Neuronal stem cell (in vitro differentiated cells): Measurements from ENCODE around the gene IL13RA1.

Source experiments
- DNase-seq: peaks from one replicate; pipeline ENCODE4 v3.0.0-alpha.2; 2013; ENCODE audit warnings: low spot score
- H2AFZ ChIP-seq: one replicate; pipeline ENCODE4 v1.6.1; 2013; ENCODE audit warnings: mild to moderate bottlenecking, low read length, inconsistent platforms
- H2AK5ac ChIP-seq: 2 replicates; pipeline ENCODE4 v1.6.1; 2013; ENCODE audit warnings: low read depth, mild to moderate bottlenecking, inconsistent platforms, low read length, moderate library complexity, mixed read lengths
- H2BK120ac ChIP-seq: 2 replicates; pipeline ENCODE4 v1.6.1; 2013; ENCODE audit warnings: low read depth, mild to moderate bottlenecking, inconsistent platforms, low read length, moderate library complexity, mixed read lengths
- H2BK12ac ChIP-seq: one replicate; pipeline ENCODE4 v1.6.1; 2013; ENCODE audit warnings: low read length, inconsistent platforms
- H2BK15ac ChIP-seq: 2 replicates; pipeline ENCODE4 v1.6.1; 2013; ENCODE audit warnings: mild to moderate bottlenecking, low read length, inconsistent platforms, mixed read lengths
- H2BK5ac ChIP-seq: one replicate; pipeline ENCODE4 v1.6.1; 2013; ENCODE audit warnings: inconsistent platforms, mild to moderate bottlenecking, low read length, moderate library complexity
- H3K14ac ChIP-seq: one replicate; pipeline ENCODE4 v1.6.1; 2013; ENCODE audit warnings: low read length, inconsistent platforms
- H3K18ac ChIP-seq: 2 replicates; pipeline ENCODE4 v1.6.1; 2013; ENCODE audit warnings: low read length, inconsistent platforms
- H3K23ac ChIP-seq: 2 replicates; pipeline ENCODE4 v1.6.1; 2013; ENCODE audit warnings: low read depth, mild to moderate bottlenecking, mixed read lengths, low read length, inconsistent platforms; ENCODE audit not compliant: poor library complexity
- H3K27ac ChIP-seq: replicated peaks from 3 replicates; pipeline ENCODE4 v1.5.1; 2013; ENCODE audit warnings: low read length, inconsistent platforms
- H3K27me3 ChIP-seq, 3 experiments: 2 replicates each; pipeline ENCODE4 v1.6.1; 2013; ENCODE audit warnings: low read length in 3 of 3, mild to moderate bottlenecking in 2 of 3, inconsistent platforms in 1 of 3, low read depth in 1 of 3, mixed read lengths in 1 of 3, moderate library complexity in 1 of 3; ENCODE audit not compliant: control insufficient read depth in 3 of 3, insufficient read depth in 3 of 3
- H3K36me3 ChIP-seq, 2 donors: replicated peaks in 1 of 2; 2 replicates each; pipeline ENCODE4 v1.6.1; 2013; ENCODE audit warnings: low read length in 2 of 2; ENCODE audit not compliant: control insufficient read depth in 2 of 2, insufficient read depth in 2 of 2
- H3K4ac ChIP-seq: 2 replicates; pipeline ENCODE4 v1.6.1; 2013; ENCODE audit warnings: inconsistent platforms, mild to moderate bottlenecking, low read length, moderate library complexity
- H3K4me1 ChIP-seq, 2 donors: 1 replicate in 1 of 2; 2 replicates in 1 of 2; pipeline ENCODE4 v1.6.1; 2013; ENCODE audit warnings: low read length in 2 of 2, low read depth in 1 of 2; ENCODE audit not compliant: control insufficient read depth in 2 of 2, insufficient read depth in 1 of 2
- H3K4me2 ChIP-seq: one replicate; pipeline ENCODE4 v1.6.1; 2013; ENCODE audit warnings: mild to moderate bottlenecking, low read length, inconsistent platforms; ENCODE audit not compliant: insufficient read depth, poor library complexity, severe bottlenecking
- H3K4me3 ChIP-seq, 2 donors: 2 replicates each; pipeline ENCODE4 v1.5.1; 2013; ENCODE audit warnings: low read length in 2 of 2, mild to moderate bottlenecking in 2 of 2, inconsistent platforms in 1 of 2, moderate library complexity in 1 of 2
- H3K79me1 ChIP-seq: one replicate; pipeline ENCODE4 v1.6.1; 2013; ENCODE audit warnings: low read depth, mild to moderate bottlenecking, inconsistent platforms, low read length, moderate library complexity
- H3K9ac ChIP-seq: one replicate; pipeline ENCODE4 v1.6.1; 2013; ENCODE audit warnings: mild to moderate bottlenecking, low read depth, low read length, inconsistent platforms; ENCODE audit not compliant: poor library complexity
- H3K9me3 ChIP-seq, 2 donors: replicated peaks in 1 of 2; 2 replicates each; pipeline versions ENCODE3 to v1.6.1; 2013; ENCODE audit warnings: low read length in 2 of 2, mild to moderate bottlenecking in 2 of 2, inconsistent platforms in 1 of 2, low read depth in 1 of 2, mixed read lengths in 1 of 2, moderate library complexity in 1 of 2; ENCODE audit not compliant: control insufficient read depth in 2 of 2, insufficient read depth in 1 of 2
- H4K8ac ChIP-seq: one replicate; pipeline ENCODE4 v1.6.1; 2013; ENCODE audit warnings: low read depth, mild to moderate bottlenecking, inconsistent platforms, low read length, moderate library complexity
- H4K91ac ChIP-seq: one replicate; pipeline ENCODE4 v1.6.1; 2013; ENCODE audit warnings: low read length, low read depth, mild to moderate bottlenecking, inconsistent platforms; ENCODE audit not compliant: poor library complexity
- WGBS, 2 donors: extraction: QIAGEN DNeasy Blood & Tissue Kit; methylation state at CpG; one replicate each; pipeline ENCODE4 v1.1.7; 2013; ENCODE audit warnings: missing lambda C conversion rate in 2 of 2, mixed read lengths in 1 of 2; ENCODE audit not compliant: insufficient read length in 2 of 2, insufficient replicate concordance in 1 of 2; ENCODE audit errors: extremely low coverage in 2 of 2; 5-methylcytosine and 5-hydroxymethylcytosine counted together

Gene IL13RA1

DNA sequence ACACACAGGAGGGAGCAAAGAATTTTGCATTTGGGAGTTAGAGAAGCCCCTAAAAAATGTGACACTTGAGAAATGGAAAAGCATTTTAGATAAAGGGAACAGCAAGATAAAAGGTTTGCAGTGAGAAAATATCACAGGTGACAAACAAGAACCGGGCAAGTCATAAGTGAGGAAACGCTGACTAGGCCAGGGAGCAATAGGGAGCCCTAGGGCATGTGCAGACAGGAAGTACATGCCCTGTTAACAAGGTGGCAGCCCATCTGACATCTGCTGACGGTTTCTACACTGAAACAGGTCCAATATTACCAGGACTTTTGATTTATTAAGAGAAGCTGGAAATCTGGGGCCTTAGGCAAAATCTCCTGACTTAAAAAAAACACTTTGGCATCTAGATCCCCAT, 4.0 kb upstream of the IL13RA1 start:
- no peak overlapping the region for H2AFZ ChIP-seq
- WGBS, 2 donors: no CpG with 5 or more reads among the region's 3 CpGs
- H3K18ac ChIP-seq: no peak overlapping the region
- H2BK120ac ChIP-seq: no peak overlapping the region
- no peak overlapping the region for H3K27ac ChIP-seq
- H4K8ac ChIP-seq: no peak overlapping the region
- DNase-seq: no peak
- no peak overlapping the region for H3K4me3 ChIP-seq
- no peak overlapping the region for H2AK5ac ChIP-seq
- H3K79me1 ChIP-seq: no peaks in the 10 kb centered on the region
- no peak overlapping the region for H3K23ac ChIP-seq
- H3K14ac ChIP-seq: no peak overlapping the region
- H3K4ac ChIP-seq: no peak overlapping the region
- no peaks in the 10 kb centered on the region for H3K9me3 ChIP-seq
- no peaks in the 10 kb centered on the region for H3K36me3 ChIP-seq
- peaks cover 0 to 2% of the 10 kb centered on the region in 2 donors for H3K4me1 ChIP-seq
- H2BK12ac ChIP-seq: no peak overlapping the region
- no peak overlapping the region for H3K9ac ChIP-seq
- no peak overlapping the region for H3K4me2 ChIP-seq
- no peak overlapping the region for H4K91ac ChIP-seq
- H2BK15ac ChIP-seq: no peak overlapping the region
- no peak overlapping the region for H2BK5ac ChIP-seq
- peaks cover 0 to 7% (median 0%) of the 10 kb centered on the region in 3 experiments for H3K27me3 ChIP-seq

DNA sequence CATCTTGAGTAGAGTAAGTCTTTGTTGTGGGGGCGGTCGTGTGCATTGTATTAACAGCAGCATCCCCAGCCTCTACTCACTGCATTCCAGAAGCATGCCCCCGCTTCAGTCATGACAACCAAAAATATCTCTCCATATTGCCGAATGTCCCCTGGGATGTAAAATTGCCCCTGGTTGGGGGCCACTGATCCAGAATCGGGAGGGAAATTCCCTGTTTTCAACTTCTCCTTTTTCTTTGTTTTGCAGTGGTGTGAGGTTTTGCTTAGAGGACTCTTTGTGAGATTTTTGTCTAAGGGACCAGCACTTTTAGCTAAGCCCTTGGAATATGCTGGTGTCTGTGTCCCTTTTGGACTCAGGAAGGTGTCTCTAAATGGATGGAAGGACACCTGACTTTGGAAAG, 3.0 kb upstream of the IL13RA1 start:
- H3K14ac ChIP-seq: no peak overlapping the region
- no peak overlapping the region for H3K18ac ChIP-seq
- H3K27me3 ChIP-seq: peaks cover 0 to 12% (median 0%) of the 10 kb centered on the region in 3 experiments
- H4K8ac ChIP-seq: no peak overlapping the region
- no peaks in the 10 kb centered on the region for H3K79me1 ChIP-seq
- H3K36me3 ChIP-seq: no peaks in the 10 kb centered on the region
- no peak overlapping the region for H4K91ac ChIP-seq
- H3K4ac ChIP-seq: no peak overlapping the region
- H2BK12ac ChIP-seq: no peak overlapping the region
- no peak overlapping the region for H2BK5ac ChIP-seq
- H3K23ac ChIP-seq: no peak overlapping the region
- H2BK120ac ChIP-seq: no peak overlapping the region
- no peaks in the 10 kb centered on the region for H3K9me3 ChIP-seq
- H3K27ac ChIP-seq: no peak overlapping the region
- no CpG with 5 or more reads among the region's 5 CpGs for WGBS, 2 donors
- peaks cover 0 to 2% of the 10 kb centered on the region in 2 donors for H3K4me1 ChIP-seq
- H3K9ac ChIP-seq: no peak overlapping the region
- H2AK5ac ChIP-seq: no peak overlapping the region
- no peak for DNase-seq
- H3K4me2 ChIP-seq: no peak overlapping the region
- H3K4me3 ChIP-seq: no peak overlapping the region
- H2AFZ ChIP-seq: no peak overlapping the region
- no peak overlapping the region for H2BK15ac ChIP-seq

DNA sequence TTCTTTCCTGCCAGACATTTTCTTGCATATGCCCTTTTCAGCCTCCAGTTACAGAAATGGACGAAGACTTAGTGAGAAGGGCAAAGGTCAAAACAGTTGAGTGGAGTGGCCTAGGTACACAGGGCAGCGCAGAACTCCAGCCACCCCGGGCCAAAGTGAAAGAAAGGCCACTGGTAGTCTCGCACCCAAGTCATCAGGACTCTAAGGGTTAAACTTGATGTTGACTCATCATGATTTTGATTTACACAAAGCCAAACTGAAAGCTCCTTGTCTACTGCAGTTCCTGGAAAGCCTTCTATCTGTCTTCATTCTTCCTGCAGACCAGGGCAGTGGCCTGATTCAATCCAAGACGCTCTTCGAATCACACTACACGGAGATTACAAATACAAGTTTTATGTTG, 2.6 kb upstream of the IL13RA1 start:
- no peak overlapping the region for H3K4me3 ChIP-seq
- H3K79me1 ChIP-seq: no peaks in the 10 kb centered on the region
- H3K36me3 ChIP-seq: no peaks in the 10 kb centered on the region
- H3K4me1 ChIP-seq: peaks cover 0 to 2% of the 10 kb centered on the region in 2 donors
- H2BK12ac ChIP-seq: no peak overlapping the region
- no peak overlapping the region for H3K9ac ChIP-seq
- no peak overlapping the region for H4K8ac ChIP-seq
- H3K27ac ChIP-seq: no peak overlapping the region
- no peak overlapping the region for H4K91ac ChIP-seq
- no peak overlapping the region for H3K18ac ChIP-seq
- H2BK5ac ChIP-seq: no peak overlapping the region
- H3K23ac ChIP-seq: no peak overlapping the region
- peaks cover 0 to 12% (median 0%) of the 10 kb centered on the region in 3 experiments for H3K27me3 ChIP-seq
- no CpG with 5 or more reads among the region's 7 CpGs for WGBS, 2 donors
- no peak overlapping the region for H3K4ac ChIP-seq
- no peak overlapping the region for H2BK120ac ChIP-seq
- H3K4me2 ChIP-seq: no peak overlapping the region
- peak overlapping the region; percentile 21 for H2AFZ ChIP-seq
- no peak for DNase-seq
- H3K14ac ChIP-seq: no peak overlapping the region
- no peaks in the 10 kb centered on the region for H3K9me3 ChIP-seq
- no peak overlapping the region for H2AK5ac ChIP-seq
- no peak overlapping the region for H2BK15ac ChIP-seq

DNA sequence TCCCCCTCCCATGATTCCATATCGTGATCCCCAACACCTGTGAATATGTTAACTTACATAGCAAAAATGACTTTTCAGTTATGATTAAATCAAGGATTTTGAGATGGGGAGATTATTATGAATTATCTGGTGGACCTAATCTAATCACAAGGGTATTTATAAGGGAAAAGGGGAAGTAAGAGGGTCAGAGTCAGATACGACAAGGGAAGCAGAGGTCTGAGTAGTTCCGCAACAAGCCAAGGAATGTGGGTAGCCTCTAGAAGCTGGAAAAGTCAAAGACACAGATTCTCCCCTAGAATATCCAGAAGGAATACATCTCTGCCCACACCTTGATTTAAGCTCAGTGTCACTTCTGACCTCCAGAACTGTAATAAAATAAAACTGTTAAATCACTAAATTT, 1.0 kb upstream of the IL13RA1 start:
- no peak overlapping the region for H3K23ac ChIP-seq
- no peak overlapping the region for H3K4me3 ChIP-seq
- H3K4me2 ChIP-seq: no peak overlapping the region
- no peak overlapping the region for H2BK15ac ChIP-seq
- no peak overlapping the region for H4K91ac ChIP-seq
- no peak overlapping the region for H2AFZ ChIP-seq
- no peak for DNase-seq
- no peak overlapping the region for H2BK12ac ChIP-seq
- no peaks in the 10 kb centered on the region for H3K79me1 ChIP-seq
- no peak overlapping the region for H3K14ac ChIP-seq
- peaks cover 0 to 2% of the 10 kb centered on the region in 2 donors for H3K4me1 ChIP-seq
- no peak overlapping the region for H3K9ac ChIP-seq
- H4K8ac ChIP-seq: no peak overlapping the region
- H3K27ac ChIP-seq: no peak overlapping the region
- H3K9me3 ChIP-seq: no peaks in the 10 kb centered on the region
- no peak overlapping the region for H2AK5ac ChIP-seq
- H3K36me3 ChIP-seq: no peaks in the 10 kb centered on the region
- no peak overlapping the region for H3K18ac ChIP-seq
- peaks cover 0 to 12% (median 0%) of the 10 kb centered on the region in 3 experiments for H3K27me3 ChIP-seq
- H3K4ac ChIP-seq: no peak overlapping the region
- H2BK5ac ChIP-seq: no peak overlapping the region
- no peak overlapping the region for H2BK120ac ChIP-seq
- WGBS, 2 donors: no CpG with 5 or more reads among the region's 3 CpGs
